Stimulated activated naive CD8-positive, alpha-beta T cell treated with anti-CD3 and anti-CD28 coated beads, Interleukin-15, Interleukin-2, amounts not matched to agents 100 ng/mL and 50 ng/mL, for 24 hours (primary cell): ENCODE data around the gene LMF1.

Source experiments
- H3K27ac Mint-ChIP-seq: one replicate; pipeline ENCODE4 v1.8.0; 2021; ENCODE audit warnings: mild to moderate bottlenecking, mixed read lengths
- H3K27me3 Mint-ChIP-seq: one replicate; pipeline ENCODE4 v1.8.0; 2021; ENCODE audit warnings: mixed read lengths
- H3K36me3 Mint-ChIP-seq: one replicate; pipeline ENCODE4 v1.8.0; 2021; ENCODE audit warnings: low read depth, mixed read lengths
- H3K4me1 Mint-ChIP-seq: one replicate; pipeline ENCODE4 v1.8.0; 2021; ENCODE audit warnings: low read depth, mixed read lengths
- H3K4me3 Mint-ChIP-seq: one replicate; pipeline ENCODE4 v1.8.0; 2021; ENCODE audit warnings: mild to moderate bottlenecking, mixed read lengths
- H3K9me3 Mint-ChIP-seq: one replicate; pipeline ENCODE4 v1.8.0; 2021; ENCODE audit warnings: mixed read lengths

The LMF1 gene

GRCh38 chr16:907361-907760 is 63.4 kb downstream of the LMF1 start:
- Mint-ChIP-seq H3K4me3 (no peak overlapping the region), H3K4me1 (no peaks in the 10 kb centered on the region), H3K36me3 (peaks cover 18% of the 10 kb centered on the region), H3K9me3 (no peaks in the 10 kb centered on the region), H3K27ac (no peak overlapping the region), H3K27me3 (no peaks in the 10 kb centered on the region)

- H3K4me1 Mint-ChIP-seq, result no peaks in the 10 kb centered on the region
- no peak overlapping the region for H3K4me3 Mint-ChIP-seq
- no peak overlapping the region for H3K27ac Mint-ChIP-seq
- H3K9me3 Mint-ChIP-seq, result no peaks in the 10 kb centered on the region
- H3K27me3 Mint-ChIP-seq, result no peaks in the 10 kb centered on the region
- peaks cover 18% of the 10 kb centered on the region for H3K36me3 Mint-ChIP-seq
Measured at GRCh38 chr16:906296-906695, 64.5 kb downstream of the LMF1 start.

GRCh38 chr16:901715-902601 is 68.8 kb downstream of the LMF1 start:
- Mint-ChIP-seq H3K4me1 (no peaks in the 10 kb centered on the region), H3K36me3 (peaks cover 11% of the 10 kb centered on the region), H3K27me3 (no peaks in the 10 kb centered on the region), H3K27ac (no peak overlapping the region), H3K9me3 (no peaks in the 10 kb centered on the region), H3K4me3 (no peak overlapping the region)

GRCh38 chr16:901149-901548 is 69.6 kb downstream of the LMF1 start:
- H3K36me3 Mint-ChIP-seq, result peaks cover 6% of the 10 kb centered on the region
- H3K4me1 Mint-ChIP-seq, result no peaks in the 10 kb centered on the region
- H3K4me3 Mint-ChIP-seq, result no peak overlapping the region
- no peaks in the 10 kb centered on the region for H3K27me3 Mint-ChIP-seq
- no peaks in the 10 kb centered on the region for H3K9me3 Mint-ChIP-seq
- no peak overlapping the region for H3K27ac Mint-ChIP-seq

GRCh38 chr16:900211-900610 is 70.6 kb downstream of the LMF1 start:
- no peak overlapping the region for H3K4me3 Mint-ChIP-seq
- no peaks in the 10 kb centered on the region for H3K27me3 Mint-ChIP-seq
- H3K27ac Mint-ChIP-seq, result no peak overlapping the region
- no peaks in the 10 kb centered on the region for H3K9me3 Mint-ChIP-seq
- no peaks in the 10 kb centered on the region for H3K4me1 Mint-ChIP-seq
- no peaks in the 10 kb centered on the region for H3K36me3 Mint-ChIP-seq

- Mint-ChIP-seq H3K4me1 (no peaks in the 10 kb centered on the region), H3K27ac (no peak overlapping the region)
Measured at GRCh38 chr16:899683-900060, 71.1 kb downstream of the LMF1 start.

GRCh38 chr16:898761-899682 is 71.8 kb downstream of the LMF1 start:
- H3K4me1 Mint-ChIP-seq, result no peaks in the 10 kb centered on the region
- no peak overlapping the region for H3K4me3 Mint-ChIP-seq
- no peaks in the 10 kb centered on the region for H3K27me3 Mint-ChIP-seq
- H3K27ac Mint-ChIP-seq, result no peak overlapping the region
- no peaks in the 10 kb centered on the region for H3K36me3 Mint-ChIP-seq
- H3K9me3 Mint-ChIP-seq, result no peaks in the 10 kb centered on the region

More at GRCh38 chr16:899683-900060, 71.1 kb downstream of the LMF1 start:
- no peaks in the 10 kb centered on the region for H3K27me3 Mint-ChIP-seq
- no peaks in the 10 kb centered on the region for H3K36me3 Mint-ChIP-seq
- no peak overlapping the region for H3K4me3 Mint-ChIP-seq
- H3K9me3 Mint-ChIP-seq, result no peaks in the 10 kb centered on the region

GRCh38 chr16:898216-898615 is 72.6 kb downstream of the LMF1 start:
- no peaks in the 10 kb centered on the region for H3K36me3 Mint-ChIP-seq
- H3K4me1 Mint-ChIP-seq, result no peaks in the 10 kb centered on the region
- no peak overlapping the region for H3K4me3 Mint-ChIP-seq
- no peaks in the 10 kb centered on the region for H3K9me3 Mint-ChIP-seq
- H3K27me3 Mint-ChIP-seq, result no peaks in the 10 kb centered on the region
- no peak overlapping the region for H3K27ac Mint-ChIP-seq

GRCh38 chr16:897701-898100 is 73.1 kb downstream of the LMF1 start:
- H3K4me1 Mint-ChIP-seq, result no peaks in the 10 kb centered on the region
- no peaks in the 10 kb centered on the region for H3K36me3 Mint-ChIP-seq
- H3K9me3 Mint-ChIP-seq, result no peaks in the 10 kb centered on the region
- H3K27ac Mint-ChIP-seq, result no peak overlapping the region
- no peak overlapping the region for H3K4me3 Mint-ChIP-seq
- H3K27me3 Mint-ChIP-seq, result no peaks in the 10 kb centered on the region

- Mint-ChIP-seq H3K4me1 (no peaks in the 10 kb centered on the region), H3K36me3 (no peaks in the 10 kb centered on the region), H3K27ac (no peak overlapping the region), H3K4me3 (no peak overlapping the region), H3K9me3 (no peaks in the 10 kb centered on the region), H3K27me3 (no peaks in the 10 kb centered on the region)
Measured at GRCh38 chr16:897200-897543, 73.6 kb downstream of the LMF1 start.

- Mint-ChIP-seq H3K27ac (no peak overlapping the region), H3K4me1 (no peaks in the 10 kb centered on the region), H3K9me3 (no peaks in the 10 kb centered on the region), H3K36me3 (no peaks in the 10 kb centered on the region), H3K27me3 (no peaks in the 10 kb centered on the region), H3K4me3 (no peak overlapping the region)
Measured at GRCh38 chr16:896261-897199, 74.3 kb downstream of the LMF1 start.

GRCh38 chr16:895371-895770 is 75.4 kb downstream of the LMF1 start:
- H3K4me3 Mint-ChIP-seq, result no peak overlapping the region
- H3K4me1 Mint-ChIP-seq, result no peaks in the 10 kb centered on the region
- no peaks in the 10 kb centered on the region for H3K9me3 Mint-ChIP-seq
- H3K27me3 Mint-ChIP-seq, result no peaks in the 10 kb centered on the region
- no peaks in the 10 kb centered on the region for H3K36me3 Mint-ChIP-seq
- no peak overlapping the region for H3K27ac Mint-ChIP-seq

- H3K4me1 Mint-ChIP-seq, result no peaks in the 10 kb centered on the region
- H3K27me3 Mint-ChIP-seq, result no peaks in the 10 kb centered on the region
- H3K4me3 Mint-ChIP-seq, result no peak overlapping the region
- no peaks in the 10 kb centered on the region for H3K36me3 Mint-ChIP-seq
- no peaks in the 10 kb centered on the region for H3K9me3 Mint-ChIP-seq
- H3K27ac Mint-ChIP-seq, result no peak overlapping the region
Measured at GRCh38 chr16:894841-895240, 75.9 kb downstream of the LMF1 start.

GRCh38 chr16:894136-894535 is 76.6 kb downstream of the LMF1 start:
- Mint-ChIP-seq H3K27me3 (no peaks in the 10 kb centered on the region), H3K36me3 (no peaks in the 10 kb centered on the region), H3K9me3 (no peaks in the 10 kb centered on the region), H3K4me1 (no peaks in the 10 kb centered on the region), H3K4me3 (no peak overlapping the region), H3K27ac (no peak overlapping the region)
